Esophagus muscularis mucosa (tissue), 3 donors: Measurements from ENCODE around the gene SNX27.

Experiments used
- POLR2A ChIP-seq: fragments of 450-650 bp; IDR thresholded peaks from one replicate; pipeline ENCODE4 v1.6.1; 2017; ENCODE audit warnings: antibody characterized with exemption, moderate library complexity, mild to moderate bottlenecking, low read depth
- POLR2AphosphoS5 ChIP-seq, 2 donors: sonication (generic); formaldehyde crosslinking; IDR thresholded peaks; one replicate each; pipeline ENCODE4 v1.6.1; 2017; ENCODE audit warnings: antibody characterized with exemption in 2 of 2
- TF ChIP-seq, protein P1 (sequence below), 3 experiments: fragments of 200-600 bp in 2 of 3; fragments of 450-650 bp in 1 of 3; sonication (generic) in 2 of 3; IDR thresholded peaks; one replicate each; pipeline ENCODE4 v1.5.1; 2017 to 2019; ENCODE audit warnings: antibody characterized with exemption in 3 of 3, mild to moderate bottlenecking in 2 of 3, moderate library complexity in 1 of 3

DNA sequence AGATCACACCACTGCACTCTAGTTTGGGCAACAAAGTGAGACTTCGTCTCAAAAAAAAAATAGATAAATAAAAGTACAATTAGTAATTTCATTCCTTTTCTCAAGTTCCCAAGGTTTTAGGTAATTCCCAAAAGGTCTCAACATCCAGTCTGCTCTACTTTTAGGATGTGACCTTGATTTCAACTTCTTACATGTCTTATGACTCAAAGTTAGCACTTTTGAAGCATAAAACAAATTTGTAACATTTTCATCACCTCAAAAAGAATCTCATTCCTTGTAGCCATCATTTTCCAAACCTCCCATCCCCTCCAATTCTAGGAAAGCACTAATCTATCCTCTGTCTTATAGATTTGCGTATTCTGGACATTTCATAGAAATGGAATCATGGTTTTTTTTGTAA lies 32.2 kb downstream of the SNX27 start:
- TF ChIP-seq, protein P1, sequence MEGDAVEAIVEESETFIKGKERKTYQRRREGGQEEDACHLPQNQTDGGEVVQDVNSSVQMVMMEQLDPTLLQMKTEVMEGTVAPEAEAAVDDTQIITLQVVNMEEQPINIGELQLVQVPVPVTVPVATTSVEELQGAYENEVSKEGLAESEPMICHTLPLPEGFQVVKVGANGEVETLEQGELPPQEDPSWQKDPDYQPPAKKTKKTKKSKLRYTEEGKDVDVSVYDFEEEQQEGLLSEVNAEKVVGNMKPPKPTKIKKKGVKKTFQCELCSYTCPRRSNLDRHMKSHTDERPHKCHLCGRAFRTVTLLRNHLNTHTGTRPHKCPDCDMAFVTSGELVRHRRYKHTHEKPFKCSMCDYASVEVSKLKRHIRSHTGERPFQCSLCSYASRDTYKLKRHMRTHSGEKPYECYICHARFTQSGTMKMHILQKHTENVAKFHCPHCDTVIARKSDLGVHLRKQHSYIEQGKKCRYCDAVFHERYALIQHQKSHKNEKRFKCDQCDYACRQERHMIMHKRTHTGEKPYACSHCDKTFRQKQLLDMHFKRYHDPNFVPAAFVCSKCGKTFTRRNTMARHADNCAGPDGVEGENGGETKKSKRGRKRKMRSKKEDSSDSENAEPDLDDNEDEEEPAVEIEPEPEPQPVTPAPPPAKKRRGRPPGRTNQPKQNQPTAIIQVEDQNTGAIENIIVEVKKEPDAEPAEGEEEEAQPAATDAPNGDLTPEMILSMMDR (IDR thresholded peaks at IDR 0.05): no peak
- TF ChIP-seq POLR2AphosphoS5 (IDR thresholded peaks at IDR 0.05) (no peak), POLR2A (no peak)
